ELR (cell line): ENCODE results near the gene YPEL3.
"Not testable (repeated sequence)": the region's sequence is repeated elsewhere in the genome, so short reads cannot be mapped to it uniquely, and the experiment has no call there.

Experiments used
- DNase-seq: peaks from one replicate; pipeline ENCODE4 v3.0.0-alpha.2; 2015; ENCODE audit warnings: low read depth

Gene YPEL3

DNA sequence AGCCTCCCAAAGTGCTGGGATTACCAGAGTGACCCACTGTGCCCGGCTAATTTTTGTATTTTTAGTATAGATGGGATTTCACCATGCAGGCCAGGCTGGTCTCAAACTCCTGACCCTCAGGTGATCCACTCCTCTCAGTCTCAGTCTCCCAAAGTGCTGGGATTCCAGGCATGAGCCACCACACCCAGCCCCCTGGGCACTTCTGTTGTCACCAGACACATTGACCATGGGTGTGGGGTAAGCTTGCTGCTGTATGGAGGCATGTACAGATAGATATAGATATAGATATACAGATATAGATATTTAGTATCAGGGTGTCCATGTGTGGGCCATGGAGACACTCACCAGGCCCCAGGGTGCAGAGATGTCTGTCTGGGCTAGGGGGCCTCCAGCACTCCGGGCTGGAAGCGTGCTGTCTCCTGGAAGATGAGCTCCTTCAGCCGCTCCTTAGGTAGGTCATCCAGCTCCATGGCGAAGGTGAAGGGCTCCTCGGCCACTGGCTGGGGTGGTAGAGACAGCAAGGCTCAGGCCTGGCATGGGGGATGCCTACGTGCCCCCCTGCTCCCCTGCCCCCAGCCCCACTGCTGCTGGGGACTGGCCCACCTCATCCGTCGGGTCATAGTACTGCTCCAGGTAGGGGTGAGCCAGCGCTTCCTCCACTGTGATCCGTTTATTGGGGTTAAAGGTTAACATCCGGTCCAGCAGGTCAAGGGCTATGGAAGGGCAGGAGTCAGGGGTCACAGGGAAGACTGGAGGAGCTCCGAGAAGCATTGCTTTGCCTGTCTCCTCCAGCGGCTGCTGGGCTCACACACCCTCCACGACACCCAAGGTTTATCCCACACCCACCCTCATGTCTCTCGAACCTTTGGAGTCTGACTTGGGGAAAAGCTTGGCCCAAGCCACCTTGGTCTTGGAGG, 20.5 kb upstream of the YPEL3 start:
- DNase-seq, result no peak

DNA sequence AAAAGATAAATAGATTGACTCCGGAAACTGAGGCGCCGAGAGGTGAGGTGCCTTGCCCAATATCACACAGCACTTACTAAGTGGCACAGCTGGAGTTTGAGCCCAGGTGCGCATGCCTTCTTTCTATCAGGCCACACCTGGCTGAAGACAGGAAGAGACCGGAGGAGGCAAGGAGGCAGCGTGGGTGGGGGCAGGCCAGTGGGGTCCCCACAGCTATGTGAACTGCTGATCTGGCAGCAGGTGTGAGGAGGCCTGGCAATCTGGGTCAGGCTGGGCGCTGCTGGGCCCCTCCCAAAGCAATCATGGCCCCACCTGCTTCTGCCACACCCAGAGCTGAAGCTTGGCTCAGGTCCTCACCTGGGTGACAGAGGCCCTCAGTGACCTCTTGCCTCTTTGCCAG, 19.2 kb upstream of the YPEL3 start:
- DNase-seq, result no peak

DNA sequence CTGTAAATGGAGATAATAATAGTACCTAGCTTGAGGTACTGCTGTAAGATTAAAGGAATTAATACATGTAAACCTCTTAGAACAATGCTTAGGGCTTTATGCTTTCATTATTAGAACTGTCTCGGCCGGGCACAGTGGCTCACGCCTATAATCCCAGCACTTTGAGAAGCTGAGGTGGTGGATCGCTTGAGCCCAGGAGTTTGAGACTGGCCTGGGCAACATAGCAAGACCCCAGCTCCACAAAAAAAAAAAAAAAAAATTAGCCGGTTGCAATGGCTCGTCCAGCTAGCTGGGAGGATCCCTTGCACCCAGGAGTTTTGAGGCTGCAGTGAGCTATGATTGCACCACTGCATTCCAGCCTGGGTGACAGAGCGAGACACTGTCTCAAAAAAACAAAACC, 18.8 kb upstream of the YPEL3 start:
- DNase-seq, result not testable (repeated sequence)

DNA sequence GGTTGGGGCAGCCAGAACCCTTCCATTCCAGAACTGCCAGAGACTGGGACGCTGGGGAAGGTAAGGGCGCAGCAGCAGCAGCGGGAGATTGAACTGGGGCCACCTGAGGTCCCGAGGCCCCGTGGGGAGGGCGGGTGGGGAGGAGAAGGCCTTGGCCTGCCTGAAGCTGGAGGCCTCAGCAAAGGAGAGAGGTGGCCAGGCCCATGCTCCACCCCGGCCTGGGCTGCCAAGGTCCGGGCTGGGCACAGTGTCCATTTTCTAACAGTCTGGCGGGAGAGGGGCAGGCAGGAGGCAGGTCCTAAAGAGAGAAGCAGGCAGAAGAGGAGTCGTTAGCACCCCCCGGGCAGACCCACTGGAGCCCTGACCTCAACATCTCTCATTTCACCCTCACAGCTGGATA, 18.4 kb upstream of the YPEL3 start:
- DNase-seq, result no peak

DNA sequence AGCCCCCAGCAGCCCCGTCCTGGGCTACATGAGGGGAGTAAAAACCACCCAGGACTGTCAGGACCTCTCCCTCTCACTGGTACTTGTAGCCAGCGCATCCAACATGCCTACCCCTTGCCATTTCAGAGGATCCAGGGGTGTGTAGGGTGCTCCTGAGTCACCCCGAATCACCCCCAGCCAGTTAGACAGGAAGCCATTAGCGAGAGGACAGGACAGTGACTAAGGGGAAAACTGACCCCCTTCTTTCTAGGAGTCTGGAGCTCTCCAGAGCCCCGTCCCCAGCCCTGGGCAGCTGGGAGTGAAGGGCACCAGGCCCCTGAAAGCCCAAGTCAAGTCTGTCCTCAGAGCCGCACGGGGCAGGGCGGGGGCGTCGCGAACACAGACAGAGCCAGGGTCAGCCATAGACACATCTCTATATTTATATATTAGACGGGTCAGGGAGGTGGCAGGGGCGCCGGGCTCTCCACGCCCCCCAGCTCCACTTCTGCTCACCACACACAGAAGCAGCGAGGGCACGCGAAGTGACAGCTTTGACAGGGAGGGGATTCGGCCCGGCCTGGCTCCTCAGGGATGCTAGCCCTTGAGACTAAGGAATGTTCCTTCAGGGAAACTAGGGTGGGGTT, 17.8 kb upstream of the YPEL3 start:
- peak; percentile 66 for DNase-seq

DNA sequence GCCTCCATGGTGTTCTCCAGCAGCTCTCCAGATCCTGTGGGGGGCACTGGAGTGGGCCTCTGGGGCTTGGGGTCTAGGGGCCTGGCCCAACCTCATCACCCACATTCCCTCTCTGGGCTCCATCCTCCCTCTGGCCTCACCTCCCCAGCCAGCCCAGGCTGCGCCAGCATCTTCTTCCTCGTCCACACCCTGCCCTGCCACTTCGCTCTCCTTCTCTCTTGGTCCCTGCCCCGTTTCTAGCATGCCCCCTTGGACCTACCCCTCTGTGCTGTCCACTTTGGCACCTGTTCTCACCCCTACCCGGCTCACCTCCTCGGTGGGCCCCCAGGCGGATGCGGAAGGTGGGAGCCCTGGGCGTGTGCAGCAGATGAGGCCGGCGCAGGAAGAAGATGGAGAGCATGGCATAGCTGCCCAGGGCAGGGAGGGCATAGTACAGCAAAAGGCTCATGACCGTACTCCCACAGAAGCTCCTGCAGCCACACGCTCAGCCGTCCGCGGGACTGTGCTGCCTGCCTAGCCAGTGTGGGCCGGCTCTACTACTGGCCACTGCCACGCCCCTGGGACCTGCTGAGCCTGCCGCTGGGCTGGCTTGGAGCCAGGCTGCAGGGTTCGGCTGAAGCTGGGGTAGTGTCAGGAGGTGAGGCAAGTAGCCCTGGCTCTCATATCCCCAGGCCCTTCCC, 17.2 kb upstream of the YPEL3 start, which contains the start of gene GDPD3:
Gene GDPD3, minus strand, starts transcription at position 507 of the 680 bp plus-strand sequence. Its CDS starts 59 bp downstream, at position 448.
- DNase-seq, result peak; percentile 33

DNA sequence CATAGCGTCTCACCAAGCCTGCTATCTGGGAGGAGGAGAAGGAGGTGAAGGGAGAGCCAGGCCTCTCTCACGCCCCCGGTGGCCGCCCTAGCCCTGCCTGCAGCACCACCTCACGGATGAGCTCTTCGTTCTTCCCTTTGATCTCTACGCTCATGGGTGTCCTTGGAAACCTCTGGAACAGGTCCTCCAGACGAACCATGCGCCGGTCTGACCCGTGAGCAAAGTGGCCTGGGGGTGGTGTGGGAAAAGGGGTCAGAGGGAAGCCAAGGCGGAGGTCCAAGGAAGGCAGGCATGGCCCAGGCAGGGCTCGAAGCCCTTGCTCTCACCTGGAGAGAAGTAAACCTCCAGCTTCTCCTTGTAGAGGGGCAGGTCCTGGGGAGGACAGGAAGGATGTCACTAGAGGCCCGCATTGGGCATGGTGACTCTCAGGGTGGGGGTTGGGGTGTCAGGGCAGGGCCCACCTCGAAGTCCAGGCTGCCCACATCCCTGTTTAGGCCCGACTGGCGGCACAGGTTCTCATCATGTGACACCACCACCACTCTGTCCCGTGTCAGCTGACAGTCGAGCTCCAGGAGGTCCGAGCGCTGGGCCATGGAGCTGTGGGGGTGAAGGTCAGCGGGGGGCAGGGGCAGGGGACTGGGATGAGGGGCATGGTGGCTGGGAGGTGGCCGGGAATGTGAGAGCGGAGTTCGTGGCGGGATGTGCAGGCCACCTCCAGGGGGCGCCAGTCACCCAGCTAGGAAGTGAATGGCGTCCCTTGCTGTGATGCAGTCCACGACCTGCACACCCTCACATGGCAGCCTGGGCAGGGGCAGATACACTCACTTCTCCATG, 16.4 kb upstream of the YPEL3 start:
- DNase-seq, result peak; percentile 56

DNA sequence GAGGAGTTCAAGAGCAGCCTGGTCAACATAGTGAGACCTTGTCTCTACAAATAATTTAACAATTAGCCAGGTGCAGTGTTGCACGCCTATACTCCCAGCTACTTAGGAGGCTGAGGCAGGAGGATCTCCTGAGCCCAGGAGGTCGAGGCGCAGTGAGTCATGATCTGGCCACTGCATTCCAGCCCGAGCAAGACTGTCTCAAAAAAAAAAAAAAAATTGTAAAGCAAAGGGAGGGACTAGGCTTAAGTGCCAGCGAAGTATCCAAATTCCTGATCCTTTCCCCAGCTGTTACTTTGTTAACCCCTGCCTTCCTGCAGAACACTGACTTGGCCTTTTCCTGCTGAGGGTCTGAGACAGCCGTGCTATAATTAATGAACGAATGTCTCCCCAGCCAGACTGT, 14.6 kb upstream of the YPEL3 start:
- no peak for DNase-seq

DNA sequence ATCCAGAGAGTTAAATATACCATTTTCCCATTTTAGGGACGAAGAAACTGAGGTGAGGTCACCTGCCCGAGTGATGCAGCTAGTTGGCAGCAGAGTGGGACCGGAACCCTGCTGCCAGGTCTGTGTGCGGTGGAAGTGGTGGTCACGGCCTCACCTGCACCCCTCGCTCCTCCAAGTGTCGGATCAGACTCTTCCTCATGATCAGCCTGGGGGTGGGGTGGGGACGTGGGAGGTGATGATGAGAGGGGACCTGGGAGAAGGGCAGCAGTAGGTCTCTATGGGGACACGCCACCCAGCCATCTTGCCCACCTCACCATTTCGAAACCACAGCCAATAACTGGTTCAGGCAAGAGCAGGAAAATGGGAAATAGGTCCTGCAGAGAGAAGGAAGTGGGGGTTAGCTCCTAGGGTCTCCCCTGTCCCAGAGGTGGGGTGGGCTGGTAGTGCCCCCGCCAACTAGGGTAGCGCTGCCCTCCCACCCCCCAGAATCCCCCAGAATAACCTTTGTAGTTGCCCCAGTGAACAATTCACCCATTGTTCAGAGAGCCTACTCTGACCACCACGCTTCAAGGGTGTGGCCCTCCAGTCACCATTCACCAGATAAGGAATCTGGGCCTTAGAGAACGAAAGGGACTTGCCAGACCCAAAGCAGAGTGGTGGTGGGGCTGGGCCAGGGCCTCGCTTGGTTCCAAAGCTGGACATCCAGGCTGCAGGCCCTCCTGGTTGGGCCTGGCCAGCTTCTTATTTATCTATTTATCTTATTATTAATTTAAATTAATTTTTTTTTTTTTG, 12.2 kb upstream of the YPEL3 start:
- no peak for DNase-seq

DNA sequence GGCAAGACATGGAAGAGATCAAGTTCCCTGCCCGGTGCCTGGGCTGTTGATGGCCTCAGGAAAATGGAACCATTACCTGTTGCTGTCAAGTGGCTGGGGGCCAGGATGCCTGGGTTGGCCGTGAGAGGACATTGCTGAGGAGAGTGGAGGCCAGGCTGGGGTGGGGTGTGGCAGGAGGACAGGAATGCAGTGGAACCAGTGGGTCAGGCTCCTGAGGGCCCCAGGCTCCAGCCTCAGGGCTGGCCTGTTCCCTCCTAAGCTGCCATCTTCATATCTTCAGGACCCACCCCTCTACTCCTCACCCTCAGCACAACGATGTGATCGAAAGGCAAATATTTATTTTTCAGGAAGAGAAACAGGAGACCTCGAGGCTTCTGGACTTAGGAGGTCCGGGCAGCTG, 8.5 kb upstream of the YPEL3 start:
- no peak for DNase-seq

DNA sequence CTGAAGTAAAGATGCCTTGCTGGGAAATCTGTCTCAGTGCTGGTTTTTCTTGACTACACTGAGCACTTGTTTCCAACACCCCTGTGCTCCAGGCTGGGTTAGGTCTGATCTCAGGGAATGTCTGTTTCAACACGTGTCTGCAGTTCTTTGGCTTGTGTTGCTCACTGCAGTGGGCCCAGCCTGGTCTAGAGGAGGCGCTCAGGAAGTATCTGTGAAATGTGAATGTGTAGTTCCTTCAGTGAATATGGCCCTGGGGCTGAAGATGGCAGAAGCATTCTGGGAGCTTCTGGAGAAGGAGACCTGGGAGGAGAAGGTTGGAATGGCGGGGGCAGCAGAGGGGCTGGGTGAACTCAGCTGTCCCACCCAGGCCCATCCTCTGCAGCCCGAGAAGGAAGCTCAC, 8.1 kb upstream of the YPEL3 start:
- no peak for DNase-seq

DNA sequence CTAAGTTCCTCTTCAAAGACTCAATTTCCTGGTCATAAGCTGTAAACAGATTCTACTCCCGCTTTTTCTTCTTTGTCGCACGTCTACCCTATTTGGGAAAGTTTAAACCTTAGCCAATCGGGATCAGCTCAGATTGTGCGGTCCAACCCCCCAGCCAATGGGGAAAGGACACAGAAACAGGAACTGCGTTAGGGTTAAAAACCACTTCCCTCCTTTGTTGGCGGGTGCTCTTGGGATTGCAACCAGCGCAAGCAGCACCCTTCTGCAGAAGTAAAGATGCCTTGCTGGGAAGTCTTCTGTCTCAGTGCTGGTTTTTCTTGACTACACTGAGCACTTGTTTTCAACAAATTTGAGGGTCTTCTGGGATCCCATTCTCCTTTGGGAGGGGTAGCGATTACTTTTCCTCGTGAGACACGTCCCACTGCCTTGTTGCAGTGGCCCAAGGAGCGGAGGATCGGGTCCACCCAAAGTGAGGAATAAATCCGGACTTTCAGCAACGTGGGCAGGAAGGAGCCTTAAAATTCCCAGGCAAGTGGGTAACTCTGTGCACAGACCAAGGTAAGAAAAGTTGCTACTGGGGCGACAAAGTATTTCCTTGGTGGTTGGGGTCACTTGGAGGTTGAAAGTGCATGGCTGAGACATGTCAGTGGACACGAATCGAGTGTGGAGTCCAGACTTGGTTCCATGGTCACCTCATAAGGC, 1.0 kb upstream of the YPEL3 start:
- no peak for DNase-seq

DNA sequence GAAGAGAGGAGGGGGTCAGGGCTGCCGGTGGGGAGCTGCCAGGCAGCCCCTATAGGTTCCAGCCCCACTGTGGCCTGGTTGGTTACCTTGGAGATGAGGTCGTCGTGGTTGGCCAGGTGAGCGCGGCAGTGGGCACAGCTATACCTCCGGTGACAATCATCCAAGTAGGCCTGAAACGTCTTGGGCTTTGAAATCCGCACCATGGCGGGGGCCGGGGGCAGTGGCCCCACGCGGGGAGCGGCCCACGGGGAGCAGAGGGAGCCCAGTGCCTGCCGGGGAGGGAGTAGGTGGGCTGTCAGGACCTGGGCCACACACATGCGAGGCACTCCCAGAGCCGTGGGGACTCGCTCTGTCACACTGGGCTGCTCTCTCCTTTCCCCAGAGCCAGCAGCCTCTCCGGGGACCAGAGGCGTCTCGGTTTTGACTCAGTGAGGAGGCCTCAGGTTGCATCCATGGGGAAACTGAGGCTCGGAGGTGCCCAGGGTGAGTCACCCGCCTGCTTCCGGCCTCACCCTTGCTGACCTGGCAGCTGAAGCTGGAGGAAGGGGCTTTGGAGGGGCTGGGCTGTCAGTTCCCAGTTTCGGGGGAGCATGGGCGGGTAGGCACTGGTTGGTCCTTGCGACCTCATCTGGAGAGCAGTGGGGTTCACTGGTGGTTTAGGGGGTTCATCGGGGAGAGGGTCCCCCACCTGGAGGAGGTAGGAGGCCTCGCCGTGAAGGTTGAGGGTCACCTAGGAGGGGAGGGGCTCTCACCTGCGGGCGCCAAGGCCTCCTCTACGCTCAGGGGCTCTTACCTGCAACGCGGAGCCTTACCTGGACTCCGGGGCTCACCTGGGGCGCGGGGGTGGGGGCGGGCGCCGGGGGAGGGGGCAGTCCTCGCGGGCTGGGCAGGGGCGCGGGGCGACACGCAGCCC, 591 bp downstream of the YPEL3 start:
- no peak for DNase-seq

DNA sequence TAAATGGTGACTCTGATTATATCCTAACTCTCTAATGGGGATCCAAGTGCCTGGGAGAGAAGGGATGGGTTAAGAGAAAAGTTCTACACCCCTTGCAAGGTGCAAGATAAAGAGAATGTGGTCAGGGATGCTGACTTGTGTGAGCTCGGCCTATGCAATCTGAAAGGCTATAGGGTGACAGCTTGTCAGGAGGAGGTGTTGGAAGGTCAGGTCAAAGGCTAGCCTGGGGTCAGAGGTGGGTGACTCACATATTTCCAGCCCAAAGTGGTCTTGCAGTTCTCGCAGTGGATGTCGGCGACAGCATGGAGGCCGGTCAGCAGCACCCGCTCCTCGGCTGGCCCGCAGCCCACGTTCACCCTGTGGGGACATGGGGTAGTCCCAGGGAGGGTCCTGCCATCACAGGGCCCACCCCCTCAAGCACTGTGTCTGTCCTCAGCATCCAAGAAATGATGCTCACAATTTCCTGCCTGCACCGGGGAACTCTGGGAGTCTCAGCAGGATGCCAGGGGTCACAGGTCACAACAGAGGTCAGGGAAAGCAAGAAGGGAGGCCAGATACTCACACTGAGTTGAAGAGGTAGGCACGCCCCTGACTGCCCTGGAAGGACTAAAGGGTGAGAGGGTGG, 1.4 kb downstream of the YPEL3 start:
- DNase-seq, result no peak

DNA sequence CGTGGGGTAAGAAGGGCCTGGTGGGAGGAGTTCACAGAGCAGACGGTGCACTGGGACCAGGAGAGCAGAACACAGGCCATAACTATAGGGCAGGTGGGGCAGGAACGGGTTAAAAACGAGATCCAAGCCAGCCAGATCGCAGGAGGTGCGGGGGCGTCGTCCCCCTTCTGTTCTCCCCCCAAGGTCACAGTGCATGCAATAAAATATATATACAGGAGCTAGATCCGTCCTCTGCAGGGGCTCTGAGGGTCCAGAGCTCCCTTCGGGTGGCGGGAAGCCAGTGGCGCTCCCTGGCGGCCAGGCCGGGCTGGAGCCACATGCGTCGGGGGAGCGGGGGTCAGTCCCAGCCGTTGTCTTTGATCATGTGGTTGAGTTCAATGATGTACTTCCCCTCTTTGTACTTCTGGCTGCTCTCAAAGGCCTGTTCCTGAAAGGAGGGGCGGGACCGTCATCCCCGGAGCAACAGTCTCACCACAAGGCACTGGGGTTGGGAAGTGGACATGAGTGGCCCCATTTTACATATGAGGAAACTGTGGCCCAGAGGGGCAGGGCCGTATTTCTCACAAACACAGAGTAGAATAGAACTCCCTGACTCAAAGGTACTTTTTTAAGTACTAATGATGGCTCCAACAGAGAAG, 3.5 kb downstream of the YPEL3 start:
- peak; percentile 54 for DNase-seq

DNA sequence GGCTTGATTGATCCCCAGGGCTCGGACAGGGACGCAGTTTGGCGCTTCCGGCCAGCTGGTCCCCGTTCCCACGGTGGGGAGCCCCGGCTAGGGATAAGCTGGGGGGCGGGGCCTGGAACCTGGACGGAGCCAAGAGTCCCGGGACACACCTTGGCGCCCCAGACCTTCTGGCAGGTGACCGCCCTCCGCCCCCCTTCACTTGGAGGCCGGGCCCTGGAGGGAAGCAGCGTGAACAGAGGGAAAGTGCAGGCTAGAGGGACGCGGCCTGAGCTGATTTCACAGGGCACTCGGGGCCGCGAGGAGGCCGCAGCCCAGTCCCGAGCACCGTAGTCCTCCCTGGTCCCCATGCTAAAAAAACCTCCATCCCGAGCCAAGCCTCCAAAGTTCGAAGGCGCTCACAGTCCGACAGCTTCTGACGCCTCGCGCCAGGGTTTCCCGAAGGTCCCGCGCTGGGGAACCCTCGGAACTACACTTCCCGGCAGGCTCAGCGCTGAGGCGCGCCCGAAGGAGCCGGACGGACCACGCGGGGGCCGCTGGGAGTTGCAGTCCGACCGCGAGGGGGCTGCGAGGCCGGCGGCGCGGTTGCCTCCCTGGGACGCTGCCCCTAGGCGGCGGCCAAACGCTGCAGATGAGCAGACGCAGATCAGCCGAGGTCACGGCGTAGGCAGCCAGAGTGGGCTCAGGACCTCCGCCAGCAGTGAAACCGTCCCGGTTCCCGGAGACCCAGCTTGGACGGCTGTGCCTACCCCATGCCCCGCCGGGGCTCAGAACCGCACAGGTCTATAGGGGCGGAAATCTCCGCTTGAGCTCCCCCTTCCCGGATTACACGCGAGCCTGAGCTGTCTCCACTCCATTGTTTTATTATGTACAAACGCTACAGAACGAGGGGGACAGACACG, 4.3 kb downstream of the YPEL3 start, which contains the start of gene TBX6:
Gene TBX6, minus strand, starts transcription at position 451 of the 899 bp plus-strand sequence. CDS start 731 bp downstream, outside the sequence.
- peak; percentile 92 for DNase-seq
